HepG2 (cell line): Measurements from ENCODE around the gene PLA2G2A. TPM values are rescaled to one million over a fixed set of nuclear protein-coding genes. Genes with fewer than 3 reads are reported as not detected.

Experiments used
- ELK4 ChIP-seq: sonication (generic); formaldehyde crosslinking; IDR thresholded peaks from 2 replicates; pipeline ENCODE4 v1.9.0; 2021; ENCODE audit warnings: missing genetic modification reagents, borderline replicate concordance
- NFAT5 ChIP-seq: sonication (generic); formaldehyde crosslinking; IDR thresholded peaks from 2 replicates; pipeline ENCODE4 v1.4.0; 2020; ENCODE audit warnings: missing genetic modification reagents
- U2AF1 ChIP-seq: fragments of 200-400 bp; formaldehyde crosslinking; optimal IDR thresholded peaks from 2 replicates; pipeline ENCODE3; 2017; ENCODE audit warnings: mild to moderate bottlenecking, low read depth, low read length
- ZNF512B ChIP-seq: sonication (generic); formaldehyde crosslinking; IDR thresholded peaks from 2 replicates; pipeline ENCODE4 v1.5.1; 2020; ENCODE audit warnings: missing genetic modification reagents, mild to moderate bottlenecking, borderline replicate concordance
- ZNF577 ChIP-seq: sonication (generic); formaldehyde crosslinking; IDR thresholded peaks from 2 replicates; pipeline ENCODE4 v1.4.0; 2020; ENCODE audit warnings: mild to moderate bottlenecking, low read depth, missing genetic modification reagents, borderline replicate concordance
- ZNF629 ChIP-seq: sonication (generic); formaldehyde crosslinking; conservative IDR thresholded peaks from 2 replicates; pipeline ENCODE4 v1.5.0; 2020; ENCODE audit warnings: missing genetic modification reagents
- polyA plus RNA-seq, 8 experiments: library from polyadenylated mRNA; depleted of rRNA in 3 of 8; stranded (reverse) in 7 of 8; unstranded in 1 of 8; fragments of >200 nt; fragmentation: Illumina TruSeq in 4 of 8; extraction: Trizol in 4 of 8; gene quantifications; 2 replicates each; pipeline versions ENCODE4 v1.2.1 to v1.2.3, GENCODE V29; 2011 to 2016; ENCODE audit warnings: low read depth in 4 of 8, missing spikeins in 1 of 8, mixed read lengths in 1 of 8; ENCODE audit not compliant: insufficient read depth in 1 of 8
- total RNA-seq, 5 experiments: library from RNA; depleted of rRNA; stranded (reverse); fragments of >200 nt; fragmentation: Illumina TruSeq; extraction: Trizol; gene quantifications; 2 replicates each; pipeline ENCODE4 v1.2.3, GENCODE V29; 2016; ENCODE audit warnings: low read depth in 1 of 5
- TF ChIP-seq, protein P1 (sequence below): sonication (generic); formaldehyde crosslinking; IDR thresholded peaks from 2 replicates; pipeline ENCODE4 v1.4.0; 2020; ENCODE audit warnings: missing genetic modification reagents
- TF ChIP-seq, protein P2 (sequence below): sonication (generic); formaldehyde crosslinking; IDR thresholded peaks from 2 replicates; pipeline ENCODE4 v1.5.1; 2020; ENCODE audit warnings: mild to moderate bottlenecking, missing genetic modification reagents

PLA2G2A gene
- total and polyA plus RNA-seq, 2 of the 13 experiments (the other 11 are each of a cell fraction or from before 2014, with no cell fraction given), result 0.35 to 30.3 TPM

DNA sequence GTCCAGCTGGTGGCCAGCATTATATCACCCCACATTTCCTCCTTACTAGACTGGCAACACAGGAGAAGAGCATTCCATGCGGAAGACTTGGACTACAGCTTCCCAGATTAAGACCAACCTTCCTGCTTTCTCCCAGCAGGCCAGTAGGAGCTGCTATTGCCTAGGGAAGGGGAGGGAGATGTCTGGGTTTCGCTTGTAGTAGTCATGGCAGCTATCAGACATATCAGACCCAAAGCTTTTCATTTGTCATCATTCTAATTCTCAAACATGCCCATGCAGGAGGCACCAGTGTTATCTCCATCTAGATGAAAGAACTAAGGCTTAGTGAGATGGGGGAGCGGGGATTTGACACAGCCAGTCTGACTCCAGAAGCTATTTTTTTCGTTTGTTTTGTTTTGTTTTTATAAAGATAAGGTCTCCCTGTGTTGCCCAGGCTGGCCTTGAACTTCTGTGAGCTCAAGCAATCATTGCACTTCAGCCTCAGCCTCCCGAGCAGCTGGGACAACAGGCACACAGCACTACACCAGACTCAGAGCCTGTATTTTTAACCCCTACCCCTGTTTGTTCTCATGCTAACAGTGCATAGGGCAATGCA is 4.5 kb downstream of the PLA2G2A start (continued):
- TF ChIP-seq, protein P1, sequence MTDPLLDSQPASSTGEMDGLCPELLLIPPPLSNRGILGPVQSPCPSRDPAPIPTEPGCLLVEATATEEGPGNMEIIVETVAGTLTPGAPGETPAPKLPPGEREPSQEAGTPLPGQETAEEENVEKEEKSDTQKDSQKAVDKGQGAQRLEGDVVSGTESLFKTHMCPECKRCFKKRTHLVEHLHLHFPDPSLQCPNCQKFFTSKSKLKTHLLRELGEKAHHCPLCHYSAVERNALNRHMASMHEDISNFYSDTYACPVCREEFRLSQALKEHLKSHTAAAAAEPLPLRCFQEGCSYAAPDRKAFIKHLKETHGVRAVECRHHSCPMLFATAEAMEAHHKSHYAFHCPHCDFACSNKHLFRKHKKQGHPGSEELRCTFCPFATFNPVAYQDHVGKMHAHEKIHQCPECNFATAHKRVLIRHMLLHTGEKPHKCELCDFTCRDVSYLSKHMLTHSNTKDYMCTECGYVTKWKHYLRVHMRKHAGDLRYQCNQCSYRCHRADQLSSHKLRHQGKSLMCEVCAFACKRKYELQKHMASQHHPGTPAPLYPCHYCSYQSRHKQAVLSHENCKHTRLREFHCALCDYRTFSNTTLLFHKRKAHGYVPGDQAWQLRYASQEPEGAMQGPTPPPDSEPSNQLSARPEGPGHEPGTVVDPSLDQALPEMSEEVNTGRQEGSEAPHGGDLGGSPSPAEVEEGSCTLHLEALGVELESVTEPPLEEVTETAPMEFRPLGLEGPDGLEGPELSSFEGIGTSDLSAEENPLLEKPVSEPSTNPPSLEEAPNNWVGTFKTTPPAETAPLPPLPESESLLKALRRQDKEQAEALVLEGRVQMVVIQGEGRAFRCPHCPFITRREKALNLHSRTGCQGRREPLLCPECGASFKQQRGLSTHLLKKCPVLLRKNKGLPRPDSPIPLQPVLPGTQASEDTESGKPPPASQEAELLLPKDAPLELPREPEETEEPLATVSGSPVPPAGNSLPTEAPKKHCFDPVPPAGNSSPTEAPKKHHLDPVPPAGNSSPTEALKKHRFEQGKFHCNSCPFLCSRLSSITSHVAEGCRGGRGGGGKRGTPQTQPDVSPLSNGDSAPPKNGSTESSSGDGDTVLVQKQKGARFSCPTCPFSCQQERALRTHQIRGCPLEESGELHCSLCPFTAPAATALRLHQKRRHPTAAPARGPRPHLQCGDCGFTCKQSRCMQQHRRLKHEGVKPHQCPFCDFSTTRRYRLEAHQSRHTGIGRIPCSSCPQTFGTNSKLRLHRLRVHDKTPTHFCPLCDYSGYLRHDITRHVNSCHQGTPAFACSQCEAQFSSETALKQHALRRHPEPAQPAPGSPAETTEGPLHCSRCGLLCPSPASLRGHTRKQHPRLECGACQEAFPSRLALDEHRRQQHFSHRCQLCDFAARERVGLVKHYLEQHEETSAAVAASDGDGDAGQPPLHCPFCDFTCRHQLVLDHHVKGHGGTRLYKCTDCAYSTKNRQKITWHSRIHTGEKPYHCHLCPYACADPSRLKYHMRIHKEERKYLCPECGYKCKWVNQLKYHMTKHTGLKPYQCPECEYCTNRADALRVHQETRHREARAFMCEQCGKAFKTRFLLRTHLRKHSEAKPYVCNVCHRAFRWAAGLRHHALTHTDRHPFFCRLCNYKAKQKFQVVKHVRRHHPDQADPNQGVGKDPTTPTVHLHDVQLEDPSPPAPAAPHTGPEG (CRISPR knock-in tag), result no peak
- TF ChIP-seq, protein P2, sequence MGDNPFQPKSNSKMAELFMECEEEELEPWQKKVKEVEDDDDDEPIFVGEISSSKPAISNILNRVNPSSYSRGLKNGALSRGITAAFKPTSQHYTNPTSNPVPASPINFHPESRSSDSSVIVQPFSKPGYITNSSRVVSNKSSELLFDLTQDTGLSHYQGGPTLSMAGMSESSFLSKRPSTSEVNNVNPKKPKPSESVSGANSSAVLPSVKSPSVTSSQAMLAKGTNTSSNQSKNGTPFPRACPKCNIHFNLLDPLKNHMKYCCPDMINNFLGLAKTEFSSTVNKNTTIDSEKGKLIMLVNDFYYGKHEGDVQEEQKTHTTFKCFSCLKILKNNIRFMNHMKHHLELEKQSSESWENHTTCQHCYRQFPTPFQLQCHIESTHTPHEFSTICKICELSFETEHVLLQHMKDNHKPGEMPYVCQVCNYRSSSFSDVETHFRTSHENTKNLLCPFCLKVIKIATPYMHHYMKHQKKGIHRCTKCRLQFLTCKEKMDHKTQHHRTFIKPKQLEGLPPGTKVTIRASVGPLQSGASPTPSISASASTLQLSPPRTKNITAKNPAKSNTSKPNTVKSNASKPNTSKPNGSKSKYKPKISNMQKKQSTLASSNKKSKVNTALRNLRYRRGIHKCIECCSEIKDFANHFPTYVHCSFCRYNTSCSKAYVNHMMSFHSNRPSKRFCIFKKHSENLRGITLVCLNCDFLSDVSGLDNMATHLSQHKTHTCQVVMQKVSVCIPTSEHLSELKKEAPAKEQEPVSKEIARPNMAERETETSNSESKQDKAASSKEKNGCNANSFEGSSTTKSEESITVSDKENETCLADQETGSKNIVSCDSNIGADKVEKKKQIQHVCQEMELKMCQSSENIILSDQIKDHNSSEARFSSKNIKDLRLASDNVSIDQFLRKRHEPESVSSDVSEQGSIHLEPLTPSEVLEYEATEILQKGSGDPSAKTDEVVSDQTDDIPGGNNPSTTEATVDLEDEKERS (CRISPR knock-in tag), result peak; percentile 61
- no peak for TF ChIP-seq ZNF512B (CRISPR knock-in tag)
- no peak for TF ChIP-seq ZNF577 (CRISPR knock-in tag)
- no peak for TF ChIP-seq ELK4
- TF ChIP-seq U2AF1, result no peak
- TF ChIP-seq NFAT5 (CRISPR knock-in tag), result no peak
- TF ChIP-seq ZNF629 (CRISPR knock-in tag), result no peak
